ENCODE measurements around the gene CCDC85A.
"Not testable (repeated sequence)": the region's sequence is repeated elsewhere in the genome, so short reads cannot be mapped to it uniquely, and the experiment has no call there.

The CCDC85A gene

GRCh38 chr2:56183643-56184499 is at the start of gene CCDC85A:
CCDC85A (plus strand) TSS chr2:56183990; CDS start chr2:56184625, 635 bp downstream.
- DNase-seq, result peak; percentile 67

GRCh38 chr2:56134861-56135260 is 48.9 kb upstream of the CCDC85A start:
- no peak for DNase-seq

GRCh38 chr2:56142497-56143061 is 41.2 kb upstream of the CCDC85A start:
- DNase-seq, result not testable (repeated sequence)

- no peak for DNase-seq
Observed at GRCh38 chr2:56147907-56148306, 35.9 kb upstream of the CCDC85A start.

GRCh38 chr2:56148825-56149224 is 35.0 kb upstream of the CCDC85A start:
- DNase-seq, result no peak

GRCh38 chr2:56151841-56152240 is 31.9 kb upstream of the CCDC85A start:
- no peak for DNase-seq

- no peak for DNase-seq
Observed at GRCh38 chr2:56155188-56155587, 28.6 kb upstream of the CCDC85A start.

GRCh38 chr2:56159875-56160274 is 23.9 kb upstream of the CCDC85A start:
- not testable (repeated sequence) for DNase-seq

- DNase-seq, result no peak
Observed at GRCh38 chr2:56167616-56168562, 15.9 kb upstream of the CCDC85A start.

- DNase-seq, result no peak
Observed at GRCh38 chr2:56169521-56169920, 14.3 kb upstream of the CCDC85A start.

- DNase-seq, result no peak
Observed at GRCh38 chr2:56170504-56170903, 13.3 kb upstream of the CCDC85A start.

GRCh38 chr2:56170988-56171387 is 12.8 kb upstream of the CCDC85A start:
- DNase-seq, result no peak

- DNase-seq, result no peak
Observed at GRCh38 chr2:56175779-56176178, 8.0 kb upstream of the CCDC85A start.

- DNase-seq, result no peak
Observed at GRCh38 chr2:56177420-56178220, 6.2 kb upstream of the CCDC85A start.

- DNase-seq, result no peak
Observed at GRCh38 chr2:56179931-56180330, 3.9 kb upstream of the CCDC85A start.

- no peak for DNase-seq
Observed at GRCh38 chr2:56182420-56182819, 1.4 kb upstream of the CCDC85A start.

- DNase-seq, result peak; percentile 4
Observed at GRCh38 chr2:56184500-56185011, 766 bp downstream of the CCDC85A start.

- no peak for DNase-seq
Observed at GRCh38 chr2:56185101-56185581, 1.4 kb downstream of the CCDC85A start.

GRCh38 chr2:56185582-56186046 is 1.8 kb downstream of the CCDC85A start:
- no peak for DNase-seq

GRCh38 chr2:56191617-56192016 is 7.8 kb downstream of the CCDC85A start:
- no peak for DNase-seq

GRCh38 chr2:56192664-56193305 is 9.0 kb downstream of the CCDC85A start:
- no peak for DNase-seq
